Measurements from ENCODE around the gene SURF1.

Gene SURF1

GRCh38 chr9:133344071-133344470 lies 12.2 kb downstream of the SURF1 start:
- TF ChIP-seq CTCF (IDR thresholded peaks at IDR 0.05; ENCODE audit: low read depth, low read length, missing control alignments) = no peak
- H3K4me3 ChIP-seq (replicated peaks; ENCODE audit: low read depth, low read length) = no peak overlapping the region

GRCh38 chr9:133342570-133342969 lies 13.7 kb downstream of the SURF1 start:
- no peak for DNase-seq (ENCODE audit: extremely low read depth, low read depth)
- H3K4me3 ChIP-seq (replicated peaks; ENCODE audit: low read depth, low read length) = no peak overlapping the region
- TF ChIP-seq CTCF (IDR thresholded peaks at IDR 0.05; ENCODE audit: low read depth, low read length, missing control alignments) = peak; percentile 42

More at GRCh38 chr9:133344071-133344470, 12.2 kb downstream of the SURF1 start:
- no peak for DNase-seq (ENCODE audit: extremely low read depth, low read depth)

- peak; percentile 42 for TF ChIP-seq CTCF (IDR thresholded peaks at IDR 0.05; ENCODE audit: low read depth, low read length, missing control alignments)
- no peak for DNase-seq (ENCODE audit: extremely low read depth, low read depth)
- H3K4me3 ChIP-seq (replicated peaks; ENCODE audit: low read depth, low read length) = no peak overlapping the region
Observed at GRCh38 chr9:133342069-133342406, 14.2 kb downstream of the SURF1 start.

GRCh38 chr9:133341369-133342068 lies 14.8 kb downstream of the SURF1 start:
- no peak overlapping the region for H3K4me3 ChIP-seq (replicated peaks; ENCODE audit: low read depth, low read length)
- DNase-seq (ENCODE audit: extremely low read depth, low read depth) = no peak
- TF ChIP-seq CTCF (IDR thresholded peaks at IDR 0.05; ENCODE audit: low read depth, low read length, missing control alignments) = no peak

GRCh38 chr9:133340916-133341315 lies 15.4 kb downstream of the SURF1 start:
- TF ChIP-seq CTCF (IDR thresholded peaks at IDR 0.05; ENCODE audit: low read depth, low read length, missing control alignments) = no peak
- no peak for DNase-seq (ENCODE audit: extremely low read depth, low read depth)
- no peak overlapping the region for H3K4me3 ChIP-seq (replicated peaks; ENCODE audit: low read depth, low read length)

- no peak overlapping the region for H3K4me3 ChIP-seq (replicated peaks; ENCODE audit: low read depth, low read length)
- no peak for TF ChIP-seq CTCF (IDR thresholded peaks at IDR 0.05; ENCODE audit: low read depth, low read length, missing control alignments)
- DNase-seq (ENCODE audit: extremely low read depth, low read depth) = no peak
Observed at GRCh38 chr9:133340256-133340655, 16.0 kb downstream of the SURF1 start.

GRCh38 chr9:133339641-133340040 lies 16.6 kb downstream of the SURF1 start:
- DNase-seq (ENCODE audit: extremely low read depth, low read depth) = no peak
- no peak overlapping the region for H3K4me3 ChIP-seq (replicated peaks; ENCODE audit: low read depth, low read length)

More at GRCh38 chr9:133339641-133340040, 16.6 kb downstream of the SURF1 start:
- no peak for TF ChIP-seq CTCF (IDR thresholded peaks at IDR 0.05; ENCODE audit: low read depth, low read length, missing control alignments)
